GM12892 (cell line): ENCODE data around the gene TRDMT1.

Source experiments
- POLR2A ChIP-seq: IDR thresholded peaks from 2 replicates; pipeline ENCODE4 v1.6.1; 2011; ENCODE audit warnings: low read depth, low read length, control low read depth
- POLR2AphosphoS5 ChIP-seq: IDR thresholded peaks from 2 replicates; pipeline ENCODE4 v1.6.1; 2011; ENCODE audit warnings: low read depth, low read length, control low read depth
- TAF1 ChIP-seq: IDR thresholded peaks from 2 replicates; pipeline ENCODE4 v1.6.1; 2011; ENCODE audit warnings: low read depth, mild to moderate bottlenecking, control low read depth, low read length, borderline replicate concordance

GRCh38 chr10:17209302-17209701 lies 7.8 kb upstream of the TRDMT1 start:
- TF ChIP-seq POLR2AphosphoS5 (no peak), POLR2A (no peak), TAF1 (no peak)
